ENCODE data around the gene MYL7.

DNA sequence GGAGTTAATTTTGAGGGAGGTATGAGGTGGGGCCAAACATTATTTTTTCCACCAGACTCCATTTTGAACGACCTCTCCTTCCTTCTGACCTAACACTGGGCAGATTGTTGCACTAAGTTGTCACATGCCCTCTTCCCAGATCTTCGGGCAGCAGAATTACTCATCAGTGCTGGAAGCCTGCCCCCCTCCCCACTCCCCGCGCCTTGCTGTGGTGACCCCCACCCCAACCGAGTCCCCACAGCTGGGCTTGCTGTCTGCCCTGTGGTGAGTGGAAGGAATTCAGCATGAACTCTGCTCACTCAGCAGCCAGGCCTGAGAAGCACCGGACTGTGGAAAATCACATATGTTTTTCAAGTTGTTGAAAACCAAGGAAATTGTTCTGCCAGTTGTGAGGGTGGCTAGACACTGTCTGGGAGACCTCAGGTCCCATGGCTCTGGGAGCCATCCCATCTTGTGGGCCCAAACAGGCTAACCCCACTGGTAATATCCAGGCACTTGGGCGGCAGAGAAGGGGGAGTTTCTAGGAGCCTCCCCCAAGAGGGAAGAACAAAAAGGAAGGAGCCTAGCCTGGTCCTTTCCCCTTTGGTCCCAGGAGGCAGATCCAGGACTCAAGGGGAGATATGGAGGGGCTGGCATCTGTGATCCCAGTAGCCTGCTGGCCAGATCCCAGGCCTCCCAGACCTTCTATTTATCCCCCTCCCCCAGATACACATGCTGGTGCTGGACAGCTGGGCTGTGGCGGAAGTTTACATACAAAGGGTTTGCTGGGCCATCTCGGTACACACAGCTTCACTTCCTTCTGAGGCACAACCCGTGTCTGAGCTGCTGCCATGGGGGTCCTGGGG lies 40.5 kb downstream of the MYL7 start:
- TF ChIP-seq, protein P1, sequence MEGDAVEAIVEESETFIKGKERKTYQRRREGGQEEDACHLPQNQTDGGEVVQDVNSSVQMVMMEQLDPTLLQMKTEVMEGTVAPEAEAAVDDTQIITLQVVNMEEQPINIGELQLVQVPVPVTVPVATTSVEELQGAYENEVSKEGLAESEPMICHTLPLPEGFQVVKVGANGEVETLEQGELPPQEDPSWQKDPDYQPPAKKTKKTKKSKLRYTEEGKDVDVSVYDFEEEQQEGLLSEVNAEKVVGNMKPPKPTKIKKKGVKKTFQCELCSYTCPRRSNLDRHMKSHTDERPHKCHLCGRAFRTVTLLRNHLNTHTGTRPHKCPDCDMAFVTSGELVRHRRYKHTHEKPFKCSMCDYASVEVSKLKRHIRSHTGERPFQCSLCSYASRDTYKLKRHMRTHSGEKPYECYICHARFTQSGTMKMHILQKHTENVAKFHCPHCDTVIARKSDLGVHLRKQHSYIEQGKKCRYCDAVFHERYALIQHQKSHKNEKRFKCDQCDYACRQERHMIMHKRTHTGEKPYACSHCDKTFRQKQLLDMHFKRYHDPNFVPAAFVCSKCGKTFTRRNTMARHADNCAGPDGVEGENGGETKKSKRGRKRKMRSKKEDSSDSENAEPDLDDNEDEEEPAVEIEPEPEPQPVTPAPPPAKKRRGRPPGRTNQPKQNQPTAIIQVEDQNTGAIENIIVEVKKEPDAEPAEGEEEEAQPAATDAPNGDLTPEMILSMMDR (IDR thresholded peaks at IDR 0.05; ENCODE audit: borderline replicate concordance, extremely low read depth, low read length, poor library complexity, severe bottlenecking) = no peak
- no peak for TF ChIP-seq EZH2 (IDR thresholded peaks at IDR 0.05; ENCODE audit: borderline replicate concordance, low read depth, low read length, severe bottlenecking)
